ENCODE data around the gene PRSS35.

- no peak for TF ChIP-seq POLR2AphosphoS5 (IDR thresholded peaks at IDR 0.05)
- TF ChIP-seq CTCF (IDR thresholded peaks at IDR 0.05), result no peak
- no peak for TF ChIP-seq POLR2A (IDR thresholded peaks at IDR 0.05)
These were observed 48.4 kb upstream of the PRSS35 start for GRCh38 chr6:83463886-83464285.
